ENCODE measurements around the gene SPAG5.

DNA sequence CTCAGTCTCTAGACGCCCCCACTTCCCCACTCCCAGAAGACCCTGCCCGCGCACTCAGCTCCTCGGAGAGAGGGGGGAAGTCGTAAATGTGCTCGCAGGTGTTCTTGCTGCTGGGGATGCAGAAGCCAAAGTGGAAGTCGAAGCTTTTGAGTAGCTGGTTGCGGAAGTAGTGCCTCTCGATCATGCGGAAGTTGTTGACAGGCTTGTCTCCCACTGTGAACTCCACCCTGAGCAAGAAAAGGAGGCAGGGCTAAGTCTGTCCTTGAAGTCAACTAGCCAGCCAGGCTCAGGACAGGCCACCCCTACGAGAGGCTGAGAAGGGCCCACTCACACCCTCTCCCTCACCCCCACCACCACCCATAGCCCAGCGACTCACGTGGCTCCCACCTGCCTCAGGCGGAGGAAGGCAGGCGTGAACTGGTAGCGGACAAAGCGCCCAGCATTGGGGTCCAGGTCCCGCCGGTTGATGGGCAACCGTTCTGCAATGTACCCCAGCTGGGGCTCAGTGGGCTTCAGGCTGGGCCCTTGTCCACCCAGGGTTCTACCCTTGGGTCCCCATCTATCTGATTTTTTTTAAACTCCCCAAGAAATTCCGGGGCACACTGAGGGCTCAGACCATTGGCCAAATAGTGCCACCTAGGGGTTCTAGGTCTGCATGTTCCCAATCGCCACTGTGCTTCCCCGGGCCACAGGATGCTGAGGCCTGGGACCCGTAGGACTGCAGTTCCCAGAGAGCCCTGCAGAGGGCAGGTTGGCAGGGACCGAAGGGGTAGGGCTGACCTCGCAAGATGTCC, 51.0 kb downstream of the SPAG5 start:
- TF ChIP-seq POLR2AphosphoS5 (IDR thresholded peaks at IDR 0.05; ENCODE audit: borderline replicate concordance, low read depth, low read length) (no peak), EZH2 (IDR thresholded peaks at IDR 0.05) (no peak), FOXP2 (optimal IDR thresholded peaks at IDR 0.05; ENCODE audit: control extremely low read depth, extremely low read length, insufficient read depth) (no peak)

All from SK-N-MC (cell line).